B cell (primary cell): ENCODE measurements around the gene ATP9B. TPM values are rescaled to one million over a fixed set of nuclear protein-coding genes. Genes with fewer than 3 reads are reported as not detected.

ENCODE experiments used
- ATAC-seq: fragments of 200-7000 bp; cut with Tn5 transposase; one replicate; pipeline ENCODE4 v1.10.0; 2021; ENCODE audit warnings: low read depth, mild to moderate bottlenecking, moderate number of reproducible peaks, moderate library complexity
- CTCF ChIA-PET: fragments of 350-600 bp; sonication (Branson Sonifier 250); formaldehyde crosslinking; loops from one replicate; lab custom pipeline; 2021; ENCODE audit warnings: antibody characterized with exemption, inconsistent platforms; lab: Charles Lee
- POLR2A ChIA-PET: fragments of 350-600 bp; sonication (Branson Sonifier 250); formaldehyde crosslinking; loops from one replicate; lab custom pipeline; 2021; ENCODE audit warnings: antibody characterized with exemption; lab: Charles Lee
- DNase-seq: peaks from one replicate; pipeline ENCODE4 v3.0.0; 2013
- H2AFZ ChIP-seq: 2 replicates; pipeline ENCODE4 v1.6.1; 2012; ENCODE audit warnings: mild to moderate bottlenecking, low read depth, low read length; ENCODE audit not compliant: insufficient read depth, poor library complexity, severe bottlenecking
- H3K27ac ChIP-seq, 2 donors: 1 replicate in 1 of 2; 2 replicates in 1 of 2; pipeline ENCODE4 v1.5.1; 2012 to 2013; ENCODE audit warnings: low read length in 2 of 2, mild to moderate bottlenecking in 2 of 2, moderate library complexity in 1 of 2
- H3K27me3 ChIP-seq, 4 experiments: fragments of 200-600 bp in 1 of 4; sonication (generic) in 1 of 4; replicated peaks in 1 of 4; 1 replicate in 2 of 4; 2 replicates in 2 of 4; pipeline versions ENCODE4 v1.6.1 to v1.7.0; 2013 to 2016; ENCODE audit warnings: low read length in 3 of 4, mild to moderate bottlenecking in 2 of 4, mixed read lengths in 1 of 4, moderate library complexity in 1 of 4; ENCODE audit not compliant: insufficient read depth in 4 of 4, control insufficient read depth in 3 of 4; ENCODE audit errors: control extremely low read depth in 1 of 4
- H3K36me3 ChIP-seq, 2 experiments: replicated peaks in 1 of 2; 1 replicate in 1 of 2; 2 replicates in 1 of 2; pipeline versions ENCODE4 v1.6.1 to v1.7.1; 2013; ENCODE audit warnings: low read length in 1 of 2; ENCODE audit not compliant: insufficient read depth in 2 of 2, control insufficient read depth in 1 of 2; ENCODE audit errors: control extremely low read depth in 1 of 2, extremely low read depth in 1 of 2
- H3K4me1 ChIP-seq, 2 donors: fragments of 200-600 bp in 1 of 2; sonication (generic) in 1 of 2; 1 replicate in 1 of 2; 2 replicates in 1 of 2; pipeline versions ENCODE4 v1.5.1 to v1.6.1; 2013 to 2017; ENCODE audit warnings: low read length in 2 of 2; ENCODE audit not compliant: control insufficient read depth in 2 of 2, insufficient read depth in 2 of 2
- H3K4me2 ChIP-seq: replicated peaks from 2 replicates; pipeline ENCODE3; 2012; ENCODE audit warnings: mild to moderate bottlenecking, low read depth, low read length; ENCODE audit not compliant: poor library complexity, severe bottlenecking
- H3K4me3 ChIP-seq, 5 experiments: fragments of 200-600 bp in 1 of 5; sonication (generic) in 1 of 5; 1 replicate in 3 of 5; 2 replicates in 2 of 5; pipeline versions ENCODE4 v1.5.1 to v1.7.0; 2011 to 2016; ENCODE audit warnings: low read length in 4 of 5, mild to moderate bottlenecking in 4 of 5, low read depth in 2 of 5, control low read depth in 1 of 5, moderate library complexity in 1 of 5; ENCODE audit not compliant: insufficient read depth in 1 of 5; ENCODE audit errors: control extremely low read depth in 1 of 5, extremely low read depth in 1 of 5
- H3K79me2 ChIP-seq: fragments of 200-600 bp; sonication (generic); one replicate; pipeline ENCODE4 v1.6.0; 2016; ENCODE audit warnings: low read length; ENCODE audit not compliant: control insufficient read depth, insufficient read depth
- H3K9ac ChIP-seq: fragments of 200-600 bp; sonication (generic); 2 replicates; pipeline ENCODE4 v1.6.1; 2017; ENCODE audit warnings: mild to moderate bottlenecking, low read length, moderate library complexity
- H3K9me3 ChIP-seq, 3 donors: one replicate each; pipeline versions ENCODE4 v1.6.1 to v1.7.1; 2013; ENCODE audit warnings: low read length in 2 of 3; ENCODE audit not compliant: control insufficient read depth in 2 of 3, insufficient read depth in 1 of 3; ENCODE audit errors: control extremely low read depth in 1 of 3
- H4K20me1 ChIP-seq: 2 replicates; pipeline ENCODE4 v1.6.0; 2012; ENCODE audit warnings: mild to moderate bottlenecking, low read length; ENCODE audit not compliant: insufficient read depth, control insufficient read depth, poor library complexity, severe bottlenecking
- H3K27ac Mint-ChIP-seq: one replicate; pipeline ENCODE4 v1.8.0; 2021; ENCODE audit warnings: mixed read lengths
- H3K27me3 Mint-ChIP-seq: one replicate; pipeline ENCODE4 v1.8.0; 2021; ENCODE audit warnings: mixed read lengths
- H3K4me1 Mint-ChIP-seq: one replicate; pipeline ENCODE4 v1.8.0; 2021; ENCODE audit warnings: mixed read lengths
- H3K4me3 Mint-ChIP-seq: one replicate; pipeline ENCODE4 v1.8.0; 2021; ENCODE audit warnings: mixed read lengths
- H3K9me3 Mint-ChIP-seq: one replicate; pipeline ENCODE4 v1.8.0; 2022; ENCODE audit warnings: mixed read lengths; ENCODE audit not compliant: insufficient read depth
- CTCF ChIP-seq: fragments of 200-600 bp; IDR thresholded peaks from one replicate; pipeline ENCODE4 v1.8.0; 2022; ENCODE audit warnings: antibody characterized with exemption, mild to moderate bottlenecking
- EZH2 ChIP-seq: IDR thresholded peaks from 2 replicates; pipeline ENCODE4 v1.6.1; 2012; ENCODE audit warnings: borderline replicate concordance, low read depth, mild to moderate bottlenecking, moderate library complexity, low read length; ENCODE audit not compliant: insufficient read depth, poor library complexity, severe bottlenecking
- WGBS: methylation state at CpG from one replicate; pipeline ENCODE4 v1.1.5; 2013; ENCODE audit warnings: missing lambda C conversion rate; ENCODE audit not compliant: insufficient coverage; 5-methylcytosine and 5-hydroxymethylcytosine counted together
- intact Hi-C: fragments of 100-400 bp; cut with micrococcal nuclease; formaldehyde crosslinking; loops from one replicate; pipeline ENCODE4 v1.10.0; 2022
- polyA plus RNA-seq: library from polyadenylated mRNA; depleted of rRNA; stranded (reverse); fragments of >200 nt; gene quantifications from 2 replicates; pipeline ENCODE4 v1.2.3, GENCODE V29; 2012
- total RNA-seq, 2 donors: library from RNA; stranded (reverse); fragments of 120-200 nt in 1 of 2; gene quantifications; 1 replicate in 1 of 2; 2 replicates in 1 of 2; pipeline versions ENCODE4 v1.2.3 to v1.2.4, GENCODE V29; 2013 to 2022

Gene ATP9B
- total and polyA plus RNA-seq, 2 donors (not counting 1 experiment from before 2014, with no cell fraction given), result 34.3 to 71.7 TPM

GRCh38 chr18:79200546-79201268 is 131.5 kb downstream of the ATP9B start:
- H4K20me1 ChIP-seq, result no peaks in the 10 kb centered on the region
- intact Hi-C loops, result no loop called here
- Mint-ChIP-seq H3K27me3 (no peaks in the 10 kb centered on the region), H3K9me3 (no peaks in the 10 kb centered on the region), H3K4me1 (no peaks in the 10 kb centered on the region), H3K27ac (no peak overlapping the region), H3K4me3 (no peak overlapping the region)
- H3K4me1 ChIP-seq, result no peaks in the 10 kb centered on the region
- 63% methylated on average over 2 of the region's 7 CpGs for WGBS
- no peak overlapping the region for H3K9ac ChIP-seq
- peaks cover 5 to 8% of the 10 kb centered on the region in 2 experiments for H3K36me3 ChIP-seq
- ChIA-PET POLR2A (no interaction called here), CTCF (interaction anchor here (0.8 kb wide), 1 partner anchor 14 kb away, joined by 3 read pairs; no protein-coding TSS in a partner anchor)
- H3K27ac ChIP-seq, result no peak overlapping the region
- no peak overlapping the region for H3K4me3 ChIP-seq
- no peak overlapping the region for H2AFZ ChIP-seq
- no peaks in the 10 kb centered on the region for H3K9me3 ChIP-seq
- no peak overlapping the region for H3K4me2 ChIP-seq
- peak; percentile 29 for DNase-seq
- no peak for ATAC-seq
- peaks cover 4% of the 10 kb centered on the region for H3K79me2 ChIP-seq
- H3K27me3 ChIP-seq, result no peaks in the 10 kb centered on the region
- TF ChIP-seq EZH2, result no peak
- no peak for TF ChIP-seq CTCF

- Mint-ChIP-seq H3K4me1 (no peaks in the 10 kb centered on the region), H3K9me3 (no peaks in the 10 kb centered on the region), H3K27me3 (no peaks in the 10 kb centered on the region), H3K27ac (no peak overlapping the region), H3K4me3 (no peak overlapping the region)
- TF ChIP-seq CTCF (no peak), EZH2 (no peak)
- Histone ChIP-seq H3K27me3 (no peaks in the 10 kb centered on the region), H3K4me2 (no peak overlapping the region), H3K9me3 (no peaks in the 10 kb centered on the region), H2AFZ (no peak overlapping the region), H3K4me1 (no peaks in the 10 kb centered on the region), H3K27ac (no peak overlapping the region), H3K9ac (no peak overlapping the region), H3K79me2 (peaks cover 4% of the 10 kb centered on the region), H3K4me3 (no peak overlapping the region), H3K36me3 (peaks cover 3 to 18% of the 10 kb centered on the region in 2 experiments), H4K20me1 (no peaks in the 10 kb centered on the region)
- intact Hi-C loops, result no loop called here
- ATAC-seq (no peak), DNase-seq (no peak)
- WGBS, result 93% methylated on average over 8 of the region's 8 CpGs
- CTCF ChIA-PET, result no interaction called here
- POLR2A ChIA-PET, result no interaction called here
Measured at GRCh38 chr18:79203017-79203605, 133.9 kb downstream of the ATP9B start.
